OCI-LY7 (cell line): ENCODE data around the gene SPAST. TPM values are rescaled to one million over a fixed set of nuclear protein-coding genes. Genes with fewer than 3 reads are reported as not detected.

Source experiments
- BruUV-seq: library from RNA; stranded (reverse); fragments of 400-500 nt; replicated peaks from 2 replicates; lab custom pipeline; 2021; lab: Mats Ljungman, UMichigan
- CTCF ChIA-PET: fragments of 300-600 bp; sonication (Branson Sonifier 250); formaldehyde crosslinking; loops from one replicate; lab custom pipeline; 2022; ENCODE audit warnings: antibody characterized with exemption; ENCODE audit not compliant: unreplicated experiment; lab: Charles Lee
- POLR2A ChIA-PET: fragments of 300-600 bp; sonication (Branson Sonifier 250); formaldehyde crosslinking; loops from one replicate; lab custom pipeline; 2022; ENCODE audit warnings: antibody characterized with exemption; lab: Charles Lee
- DNase-seq: peaks from one replicate; pipeline ENCODE4 v3.0.0-alpha.2; 2015; ENCODE audit warnings: low spot score
- H2AFZ ChIP-seq: fragments of 200-600 bp; sonication (generic), shearing (Covaris generic); 2 replicates; pipeline ENCODE4 v1.6.1; 2014; ENCODE audit warnings: mild to moderate bottlenecking, antibody characterized with exemption, low read length, moderate library complexity
- H3K27ac ChIP-seq: fragments of 200-600 bp; sonication (generic); 2 replicates; pipeline ENCODE4 v1.5.1; 2014; ENCODE audit warnings: mixed run types, low read depth, mild to moderate bottlenecking, moderate library complexity, low read length, inconsistent platforms; ENCODE audit not compliant: poor library complexity, severe bottlenecking
- H3K36me3 ChIP-seq: fragments of 200-600 bp; sonication (generic); 2 replicates; pipeline ENCODE4 v1.6.1; 2014; ENCODE audit warnings: mild to moderate bottlenecking, antibody characterized with exemption, low read length, moderate library complexity, mixed read lengths; ENCODE audit not compliant: insufficient read depth
- H3K4me1 ChIP-seq: fragments of 200-600 bp; sonication (generic); 2 replicates; pipeline ENCODE4 v1.5.1; 2014; ENCODE audit warnings: mild to moderate bottlenecking, low read length; ENCODE audit not compliant: insufficient read depth, poor library complexity, severe bottlenecking
- H3K4me2 ChIP-seq: fragments of 200-600 bp; sonication (generic); 2 replicates; pipeline ENCODE4 v1.6.1; 2014; ENCODE audit warnings: mild to moderate bottlenecking, low read length
- H3K4me3 ChIP-seq: fragments of 200-600 bp; sonication (generic); 2 replicates; pipeline ENCODE4 v1.5.1; 2014; ENCODE audit warnings: mild to moderate bottlenecking, low read depth, low read length; ENCODE audit not compliant: poor library complexity, severe bottlenecking
- H3K79me2 ChIP-seq: fragments of 200-600 bp; sonication (generic); 2 replicates; pipeline ENCODE4 v1.6.1; 2016; ENCODE audit warnings: low read depth, mild to moderate bottlenecking, low read length, moderate library complexity, mixed read lengths; ENCODE audit not compliant: insufficient read depth
- H3K9me2 ChIP-seq: fragments of 200-600 bp; sonication (generic); 2 replicates; pipeline ENCODE4 v1.6.1; 2016; ENCODE audit warnings: mild to moderate bottlenecking, low read length, mixed read lengths; ENCODE audit not compliant: insufficient read depth
- H3K9me3 ChIP-seq: fragments of 200-600 bp; sonication (generic); 2 replicates; pipeline ENCODE4 v1.6.1; 2014; ENCODE audit warnings: mild to moderate bottlenecking, mixed run types, low read length, mixed read lengths
- H4K20me1 ChIP-seq: fragments of 200-600 bp; sonication (generic); 2 replicates; pipeline ENCODE4 v1.6.1; 2014; ENCODE audit warnings: mild to moderate bottlenecking, antibody characterized with exemption, low read length, moderate library complexity, mixed read lengths; ENCODE audit not compliant: insufficient read depth
- CTCF ChIP-seq: fragments of 200-600 bp; sonication (generic); conservative IDR thresholded peaks from 2 replicates; pipeline ENCODE4 v1.5.1; 2014; ENCODE audit warnings: mild to moderate bottlenecking, antibody characterized with exemption, low read length, moderate library complexity, mixed read lengths
- EZH2phosphoT487 ChIP-seq: fragments of 200-600 bp; sonication (generic); IDR thresholded peaks from 2 replicates; pipeline ENCODE4 v1.6.1; 2018; ENCODE audit warnings: low read depth, borderline replicate concordance, mild to moderate bottlenecking, mixed run types, antibody characterized with exemption, low read length, moderate library complexity, mixed read lengths
- intact Hi-C: fragments of 100-400 bp; cut with micrococcal nuclease; formaldehyde crosslinking; loops from one replicate; pipeline ENCODE4 v1.10.0; 2022; ENCODE audit not compliant: unreplicated experiment
- total RNA-seq, 2 experiments: library from RNA; depleted of rRNA in 1 of 2; stranded (reverse); fragments of >200 nt in 1 of 2; shearing (Covaris generic) in 1 of 2; gene quantifications; 2 replicates each; pipeline ENCODE4 v1.2.3, GENCODE V29; 2014 to 2022

The SPAST gene
- total RNA-seq, 2 experiments from 2014 or later, result 26.4 to 30.0 TPM

GRCh38 chr2:32061973-32062861, 1.1 kb upstream of the SPAST start:
- no peak for DNase-seq

GRCh38 chr2:32064021-32064601, 755 bp downstream of the SPAST start:
- peak overlapping the region; percentile 85 for H3K4me3 ChIP-seq
- TF ChIP-seq CTCF, result no peak
- TF ChIP-seq EZH2phosphoT487, result no peak
- H3K27ac ChIP-seq, result peak overlapping the region; percentile 89
- peaks cover 32% of the 10 kb centered on the region for H3K79me2 ChIP-seq
- H3K9me3 ChIP-seq, result no peaks in the 10 kb centered on the region
- no peaks in the 10 kb centered on the region for H3K36me3 ChIP-seq
- H3K9me2 ChIP-seq, result no peaks in the 10 kb centered on the region
- peak overlapping the region; percentile 60 for H2AFZ ChIP-seq
- peaks cover 33% of the 10 kb centered on the region for H3K4me1 ChIP-seq
- CTCF ChIA-PET, result interaction anchor here (0.6 to 0.7 kb wide), 3 partner anchors 25 to 996 kb away, joined by 3 read pairs; partner anchors contain the start of gene DPY30
- DNase-seq, result peak; percentile 43
- no peaks in the 10 kb centered on the region for H4K20me1 ChIP-seq
- POLR2A ChIA-PET, result interaction anchor here (0.7 to 3.9 kb wide), 12 partner anchors 9 to 1798 kb away, joined by 3 to 52 read pairs (median 6); partner anchors contain the start of genes DPY30 and SLC30A6
- intact Hi-C loops, result loop anchor here (1.0 to 5.0 kb wide), 3 partner anchors 15 to 1533 kb away; partner anchors contain the start of genes FAM98A and SLC30A6
- BruUV-seq, result no TSS peak
- peak overlapping the region; percentile 99 for H3K4me2 ChIP-seq

More at GRCh38 chr2:32061973-32062861, 1.1 kb upstream of the SPAST start:
- H3K9me3 ChIP-seq, result no peaks in the 10 kb centered on the region
- BruUV-seq, result no TSS peak
- no peak for TF ChIP-seq CTCF
- POLR2A ChIA-PET, result interaction anchor here (0.6 to 3.9 kb wide), 6 partner anchors 9 to 254 kb away, joined by 3 to 52 read pairs (median 8); partner anchors contain the start of gene DPY30
- H3K4me1 ChIP-seq, result peaks cover 33% of the 10 kb centered on the region
- intact Hi-C loops, result loop anchor here (5.0 kb wide), 1 partner anchor 1535 kb away; the partner anchor contains the start of gene FAM98A
- CTCF ChIA-PET, result no interaction called here
- H3K4me3 ChIP-seq, result peak overlapping the region; percentile 85
- H3K9me2 ChIP-seq, result no peaks in the 10 kb centered on the region
- peaks cover 24% of the 10 kb centered on the region for H3K79me2 ChIP-seq
- no peak overlapping the region for H3K27ac ChIP-seq
- H3K36me3 ChIP-seq, result no peaks in the 10 kb centered on the region
- H2AFZ ChIP-seq, result peak overlapping the region; percentile 98
- peak overlapping the region; percentile 97 for H3K4me2 ChIP-seq
- no peaks in the 10 kb centered on the region for H4K20me1 ChIP-seq
